Measurements from ENCODE around the gene BACH2. TPM values are rescaled to one million over a fixed set of nuclear protein-coding genes. Genes with fewer than 3 reads are reported as not detected.
A peak's percentile ranks its signal among the peaks of the same experiment; 100 is the strongest.

The BACH2 gene
- total and polyA plus RNA-seq, 10 of the 15 experiments (the other 5 are each of a cell fraction or from before 2014, with no cell fraction given) = 0.03 to 0.28 (median 0.04) TPM; not detected in 3

DNA sequence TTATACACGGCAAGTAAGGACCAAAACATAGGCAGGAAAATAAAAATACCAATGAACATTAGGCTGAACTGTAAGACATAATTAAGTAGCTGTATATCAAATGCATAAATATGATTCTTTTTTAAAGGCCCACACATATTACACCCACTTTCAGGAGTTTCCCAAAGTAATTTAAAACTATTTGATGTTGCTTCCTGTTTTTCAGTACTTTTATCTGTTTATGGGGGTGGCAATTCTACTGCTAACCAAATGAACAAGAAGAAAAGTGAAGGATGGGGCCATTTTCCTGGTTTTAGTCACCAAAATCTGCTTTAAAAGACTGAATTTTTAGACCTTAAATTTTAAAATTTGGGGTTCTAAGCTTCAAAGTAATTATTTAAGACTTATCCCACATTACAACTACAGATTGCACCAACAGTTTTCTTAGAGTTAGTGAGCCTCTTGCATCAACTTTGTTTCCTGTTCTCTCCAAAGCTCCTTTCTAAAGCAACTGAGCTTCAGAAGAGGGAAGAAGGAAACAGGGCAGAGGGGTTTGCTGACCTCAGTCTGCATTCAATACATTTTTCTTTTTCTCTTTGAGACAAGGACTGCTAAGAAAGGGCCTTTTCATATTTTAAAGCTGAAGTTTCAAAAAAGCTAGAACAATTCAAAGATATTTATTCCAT lies 191.0 kb downstream of the BACH2 start (continued):
- TF ChIP-seq MTA2 (IDR thresholded peaks at IDR 0.05; ENCODE audit: low read depth) (no peak), CHD4 (IDR thresholded peaks at IDR 0.05) (no peak), POLR2AphosphoS2 (IDR thresholded peaks at IDR 0.05; ENCODE audit: low read depth, low read length) (no peak), MEF2A (IDR thresholded peaks at IDR 0.05; ENCODE audit: insufficient read depth, low read depth, low read length) (no peak)

- H3K9me3 ChIP-seq (replicated peaks; ENCODE audit: control insufficient read depth, insufficient read depth, low read length) = peaks cover 2% of the 10 kb centered on the region
- H3K4me2 ChIP-seq (ENCODE audit: control insufficient read depth, insufficient read depth) = peak overlapping the region; percentile 83; the same call in 1 of the 2 replicates
- WGBS (ENCODE audit: insufficient coverage, insufficient replicate concordance, low lambda C conversion rate, missing lambda C conversion rate) = 4% methylated on average over 13 of the region's 13 CpGs
- H3K4me1 ChIP-seq (ENCODE audit: control insufficient read depth, insufficient read depth, low read length) = peaks cover 14% of the 10 kb centered on the region
- RAD21 ChIA-PET (ENCODE audit: unreplicated experiment) = no interaction called here
- H3K27ac ChIP-seq (ENCODE audit: control insufficient read depth, insufficient read depth) = no peak overlapping the region
- ATAC-seq (peak; percentile 86), FAIRE-seq (peak; percentile 90), DNase-seq (ENCODE audit: low read depth, low spot score) (peak; percentile 65)
- SMC1A ChIA-PET (ENCODE audit: uncharacterized antibody, unreplicated experiment) = no interaction called here
- H3K4me3 ChIP-seq = no peak overlapping the region
- in situ Hi-C loops (cut with MboI) = loop anchor here (10.0 kb wide), 1 partner anchor 372 kb away; no protein-coding TSS in a partner anchor
- no peaks in the 10 kb centered on the region for H4K20me1 ChIP-seq (ENCODE audit: control insufficient read depth, insufficient read depth)
- no peak overlapping the region for H3K9ac ChIP-seq (ENCODE audit: control insufficient read depth, insufficient read depth, low read length)
- no peak overlapping the region for H2AFZ ChIP-seq (ENCODE audit: control insufficient read depth, low read depth, low read length)
- no TSS peak for BruUV-seq (replicated peaks)
- POLR2A ChIA-PET = no interaction called here
- no peaks in the 10 kb centered on the region for H3K36me3 ChIP-seq (ENCODE audit: control insufficient read depth in 2 of 2, insufficient read depth in 2 of 2, low read length in 1 of 2)
- H3K79me2 ChIP-seq (ENCODE audit: control insufficient read depth, insufficient read depth, low read length) = no peaks in the 10 kb centered on the region
- intact Hi-C loops (cut with micrococcal nuclease; ENCODE audit: unreplicated experiment) = loop anchor here (5.0 kb wide), 2 partner anchors 184 to 369 kb away; no protein-coding TSS in a partner anchor
- H3K27me3 ChIP-seq (replicated peaks in 1 of 2; ENCODE audit: control insufficient read depth in 2 of 2, insufficient read depth in 2 of 2, low read length in 1 of 2) = peaks cover 0 to 4% of the 10 kb centered on the region in 2 experiments; a peak in 1 of 4 replicates
- CTCF ChIA-PET = no interaction called here
- TF ChIP-seq ETV6 (conservative IDR thresholded peaks at IDR 0.05 in 1 of 2, IDR thresholded peaks at IDR 0.05 in 1 of 2; ENCODE audit: borderline replicate concordance in 1 of 2, low read depth in 1 of 2) (peak in 1 of 2 experiments; percentile 76; a peak in 2 of 4 replicates), FOXM1 (IDR thresholded peaks at IDR 0.05; ENCODE audit: low read depth, low read length) (peak; percentile 77), SUZ12 (IDR thresholded peaks at IDR 0.05; ENCODE audit: unreplicated experiment) (no peak), ATF7 (IDR thresholded peaks at IDR 0.05; ENCODE audit: low read depth) (peak; percentile 35; the same call in 1 of the 2 replicates), GATAD2B (conservative IDR thresholded peaks at IDR 0.05; ENCODE audit: low read depth) (0 out of 2 replicates have a peak, but pooled peaks have one; percentile 34), GABPA (IDR thresholded peaks at IDR 0.05; ENCODE audit: low read depth) (peak; percentile 67), TBL1XR1 (IDR thresholded peaks at IDR 0.05; ENCODE audit: low read depth, low read length) (peak; percentile 91; the same call in 1 of the 2 replicates), NFYB (IDR thresholded peaks at IDR 0.05; ENCODE audit: insufficient read depth, low read depth, low read length) (no peak), YBX1 (IDR thresholded peaks at IDR 0.05) (no peak), MYB (IDR thresholded peaks at IDR 0.05; ENCODE audit: borderline replicate concordance, low read depth, low read length) (no peak), PAX8 (IDR thresholded peaks at IDR 0.05) (no peak), RELA (IDR thresholded peaks at IDR 0.05; ENCODE audit: borderline replicate concordance, partially characterized antibody) (no peak), ZZZ3 (IDR thresholded peaks at IDR 0.05; ENCODE audit: control insufficient read depth, insufficient read length, low read depth) (no peak), TCF12 (IDR thresholded peaks at IDR 0.05; ENCODE audit: low read depth, low read length) (0 out of 2 replicates have a peak, but pooled peaks have one; percentile 57), KAT2A (conservative IDR thresholded peaks at IDR 0.05; ENCODE audit: control insufficient read depth, low read depth, low read length) (no peak)
Measured at GRCh38 chr6:90103056-90103800, 193.4 kb downstream of the BACH2 start.
